HG03139 (cell line): ENCODE data around the gene USP53.
A peak's percentile ranks its signal among the peaks of the same experiment; 100 is the strongest.
"Not testable (repeated sequence)": the region's sequence is repeated elsewhere in the genome, so short reads cannot be mapped to it uniquely, and the experiment has no call there.

ENCODE experiments used
- ATAC-seq: cut with Tn5 transposase; IDR thresholded peaks from one replicate; pipeline ENCODE4 v1.9.1; 2021; ENCODE audit not compliant: unreplicated experiment

Gene USP53

DNA sequence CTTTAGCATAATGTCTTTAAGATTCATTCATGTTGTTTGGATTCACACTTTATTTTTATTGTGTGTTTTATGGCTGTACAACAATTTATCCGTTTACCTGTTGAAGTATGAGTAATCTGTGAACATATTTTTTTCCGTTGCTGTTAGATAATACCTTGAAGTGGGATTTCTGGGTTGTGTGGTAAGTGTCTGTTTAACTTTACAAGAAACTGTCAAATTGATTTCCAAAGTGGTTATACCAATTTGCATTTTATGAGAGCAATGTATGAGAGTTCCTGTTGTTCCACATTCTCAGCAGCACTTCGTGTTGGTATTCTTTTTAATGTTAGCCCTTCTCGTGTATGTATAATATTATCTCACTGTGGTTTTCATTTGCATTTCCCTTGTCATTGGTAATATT is 53.6 kb downstream of the USP53 start:
- ATAC-seq: no peak

DNA sequence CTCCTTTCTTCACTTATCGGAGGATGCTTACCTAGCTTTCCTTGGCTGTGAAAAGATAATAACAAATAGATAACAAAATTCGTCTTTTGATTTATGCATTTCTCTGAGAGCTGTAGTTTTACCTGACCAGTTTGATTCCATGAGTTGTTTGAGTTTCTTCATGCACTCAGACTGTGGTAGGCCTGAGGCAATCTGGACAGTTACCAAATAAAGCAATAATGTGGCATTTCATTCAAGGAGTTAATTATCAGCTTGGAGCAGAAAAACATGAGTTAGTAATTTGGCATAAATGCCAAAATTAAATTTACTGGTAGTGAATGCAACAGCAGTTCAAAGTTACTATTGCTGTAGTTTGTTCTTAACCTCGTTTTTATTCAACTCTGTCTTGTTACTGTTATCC is 56.0 kb downstream of the USP53 start:
- no peak for ATAC-seq

DNA sequence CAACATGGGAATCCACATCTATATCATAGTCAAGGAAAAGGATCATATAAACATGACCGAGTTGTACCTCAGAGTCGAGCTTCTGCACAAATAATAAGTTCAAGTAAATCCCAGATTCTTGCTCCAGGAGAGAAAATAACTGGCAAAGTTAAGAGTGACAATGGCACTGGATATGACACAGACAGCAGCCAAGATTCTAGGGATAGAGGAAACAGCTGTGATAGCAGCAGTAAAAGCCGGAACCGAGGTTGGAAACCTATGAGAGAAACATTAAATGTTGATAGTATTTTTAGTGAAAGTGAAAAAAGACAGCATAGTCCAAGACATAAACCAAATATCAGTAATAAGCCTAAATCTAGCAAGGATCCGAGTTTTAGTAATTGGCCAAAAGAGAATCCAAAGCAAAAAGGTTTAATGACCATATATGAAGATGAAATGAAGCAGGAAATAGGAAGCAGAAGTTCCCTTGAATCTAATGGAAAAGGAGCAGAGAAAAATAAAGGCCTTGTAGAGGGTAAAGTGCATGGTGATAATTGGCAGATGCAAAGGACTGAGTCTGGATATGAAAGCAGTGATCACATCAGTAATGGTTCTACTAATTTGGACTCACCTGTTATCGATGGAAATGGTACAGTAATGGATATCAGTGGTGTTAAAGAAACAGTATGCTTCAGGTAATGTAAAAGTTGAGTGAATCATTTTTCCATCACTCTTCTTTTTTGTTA is 59.0 kb downstream of the USP53 start:
- no peak for ATAC-seq

DNA sequence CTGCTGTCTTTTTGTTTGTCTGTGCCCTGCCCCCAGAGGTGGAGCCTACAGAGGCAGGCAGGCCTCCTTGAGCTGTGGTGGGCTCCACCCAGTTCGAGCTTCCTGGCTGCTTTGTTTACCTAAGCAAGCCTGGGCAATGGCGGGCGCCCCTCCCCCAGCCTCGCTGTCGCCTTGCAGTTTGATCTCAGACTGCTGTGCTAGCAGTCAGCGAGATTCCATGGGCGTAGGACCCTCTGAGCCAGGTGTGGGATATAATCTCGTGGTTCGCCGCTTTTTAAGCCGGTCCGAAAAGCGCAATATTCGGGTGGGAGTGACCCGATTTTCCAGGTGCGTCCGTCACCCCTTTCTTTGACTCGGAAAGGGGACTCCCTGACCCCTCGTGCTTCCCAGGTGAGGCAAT is 67.0 kb downstream of the USP53 start:
- ATAC-seq: not testable (repeated sequence)

DNA sequence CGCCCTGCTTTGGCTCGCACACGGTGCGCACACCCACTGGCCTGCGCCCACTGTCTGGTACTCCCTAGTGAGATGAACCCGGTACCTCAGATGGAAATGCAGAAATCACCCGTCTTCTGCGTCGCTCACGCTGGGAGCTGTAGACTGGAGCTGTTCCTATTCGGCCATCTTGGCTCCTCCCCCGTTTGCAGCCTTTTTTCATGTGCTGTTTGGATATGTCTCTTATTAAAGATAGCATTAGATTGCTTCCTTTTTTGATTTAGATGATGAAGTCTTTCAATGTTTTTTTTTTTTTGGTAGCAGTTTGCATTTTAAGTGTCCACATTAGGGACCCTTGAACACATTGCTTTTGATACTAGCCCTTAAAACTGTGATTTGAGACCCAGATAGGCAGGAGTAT is 67.4 kb downstream of the USP53 start:
- not testable (repeated sequence) for ATAC-seq

DNA sequence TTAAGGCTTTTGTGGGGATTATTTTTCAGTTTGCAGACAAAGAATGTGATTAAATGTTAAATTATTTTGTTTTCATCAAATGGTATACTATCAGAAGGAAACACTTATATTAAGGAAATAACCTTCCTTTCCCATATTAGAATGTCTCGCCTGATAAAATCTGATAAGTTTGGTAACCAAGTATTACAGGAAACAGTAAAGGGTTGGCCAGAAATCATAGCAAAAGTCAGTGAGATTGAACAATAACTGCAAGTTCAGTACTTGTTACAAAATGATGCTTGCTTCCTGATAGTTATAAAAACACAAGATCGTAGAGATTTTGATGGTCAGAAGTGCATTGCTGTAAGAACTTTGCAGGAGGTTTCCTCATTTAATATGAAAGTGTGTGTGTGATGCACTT is 68.9 kb downstream of the USP53 start:
- no peak for ATAC-seq

DNA sequence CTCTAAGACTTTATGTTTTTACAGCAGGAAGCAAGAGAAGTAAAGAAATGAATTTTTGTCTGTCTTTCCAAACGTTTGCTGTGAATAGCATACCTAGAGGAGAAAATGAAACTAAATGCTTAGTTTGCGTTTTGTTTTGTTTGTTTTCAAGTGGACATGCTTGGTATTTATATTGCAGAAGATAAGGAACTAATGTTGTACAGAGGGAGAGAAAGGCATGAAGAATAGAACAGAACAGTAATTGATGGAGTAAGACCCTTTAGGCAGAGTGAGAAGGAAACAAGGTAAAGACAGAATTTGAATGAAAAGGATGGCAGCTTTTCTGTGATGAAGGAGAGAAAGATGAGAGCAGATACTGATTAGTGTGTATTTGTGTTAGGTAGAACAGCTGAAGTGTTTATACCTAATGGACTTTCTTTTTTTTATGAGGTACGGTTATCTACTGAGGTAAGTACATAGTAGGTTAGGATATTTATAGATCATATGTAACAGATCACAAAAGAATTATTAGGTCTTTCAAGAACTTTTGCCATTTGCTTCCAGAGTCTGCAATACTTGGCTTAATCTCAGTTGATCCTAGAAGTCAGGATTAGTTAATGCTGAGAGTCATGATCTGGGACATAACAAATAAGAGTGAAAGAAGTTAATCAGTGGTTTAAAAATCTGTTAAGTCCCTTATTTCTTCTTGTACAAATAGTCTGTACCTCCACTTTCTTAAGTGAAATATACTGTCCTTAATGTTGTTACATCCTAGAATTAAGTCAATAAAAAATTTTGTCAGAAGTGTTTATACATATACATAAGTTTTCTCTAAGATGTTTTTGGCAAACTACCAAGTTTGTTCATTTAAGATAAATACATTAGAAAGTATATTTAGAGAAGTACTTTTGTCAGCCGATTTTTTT is 72.6 kb downstream of the USP53 start:
- ATAC-seq: peak; percentile 65

DNA sequence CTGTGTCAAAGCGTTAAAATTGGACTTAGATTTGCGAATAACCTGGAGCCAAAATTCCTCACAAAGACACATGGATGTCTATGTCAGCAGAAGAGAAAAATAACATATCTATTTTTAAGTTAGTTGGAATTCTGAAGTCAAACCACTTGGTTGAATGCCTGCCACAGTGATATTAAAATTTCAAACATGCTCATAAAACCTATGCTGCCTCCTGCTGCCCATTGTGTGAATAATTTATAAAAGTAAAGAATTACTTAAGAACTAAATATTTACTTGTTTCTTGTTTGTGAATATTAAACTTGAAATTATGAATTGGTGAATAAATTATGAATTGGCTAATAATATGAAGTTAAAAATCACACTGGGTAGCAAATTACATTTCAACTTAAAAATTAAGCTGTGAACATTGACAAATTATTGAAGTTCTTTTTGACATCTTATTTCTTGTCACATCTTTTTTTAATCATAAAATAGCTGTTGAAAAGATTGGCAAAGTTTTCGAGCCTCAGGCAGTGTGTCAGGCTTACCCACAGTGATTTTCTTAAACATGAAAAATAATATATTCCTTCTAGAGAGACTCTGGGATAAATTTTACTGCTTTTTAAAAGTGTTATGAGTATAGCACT is 74.0 kb downstream of the USP53 start:
- no peak for ATAC-seq

DNA sequence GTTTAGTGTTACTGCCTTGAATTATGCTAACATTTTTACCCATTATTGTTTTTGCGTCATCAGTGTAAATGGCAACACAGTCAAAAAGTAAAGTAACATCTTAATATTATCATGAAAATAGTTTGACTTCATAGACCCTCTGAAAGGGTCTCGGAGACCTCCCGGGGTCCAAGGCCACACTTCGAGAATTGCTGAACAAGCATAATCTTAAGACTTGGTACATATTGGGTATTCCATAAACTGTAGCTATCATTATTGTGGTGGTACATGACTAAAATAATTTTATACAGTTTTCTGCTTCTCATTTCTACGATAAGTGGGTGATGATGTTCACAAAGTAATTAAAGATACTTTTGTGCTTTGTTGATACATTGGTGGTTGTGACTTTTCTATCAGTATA is 76.8 kb downstream of the USP53 start:
- ATAC-seq: no peak

DNA sequence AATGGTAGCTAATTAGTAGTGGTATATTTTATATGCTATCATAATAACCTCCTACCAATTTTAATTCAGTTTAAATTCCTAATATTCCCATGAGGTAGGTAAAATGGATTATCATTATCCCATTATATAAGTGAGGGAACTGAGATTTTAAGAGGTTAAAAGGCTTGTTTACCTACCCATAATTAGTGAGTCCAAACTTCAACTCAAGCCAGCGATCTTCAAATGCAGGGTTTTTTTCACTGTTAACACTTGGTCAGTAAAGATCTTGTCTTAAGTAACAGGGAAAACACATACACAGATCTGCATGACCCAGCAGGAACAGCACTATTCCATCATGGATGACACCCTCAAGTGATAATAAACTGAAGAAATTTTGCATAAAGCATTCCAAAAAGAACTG is 78.1 kb downstream of the USP53 start:
- no peak for ATAC-seq

DNA sequence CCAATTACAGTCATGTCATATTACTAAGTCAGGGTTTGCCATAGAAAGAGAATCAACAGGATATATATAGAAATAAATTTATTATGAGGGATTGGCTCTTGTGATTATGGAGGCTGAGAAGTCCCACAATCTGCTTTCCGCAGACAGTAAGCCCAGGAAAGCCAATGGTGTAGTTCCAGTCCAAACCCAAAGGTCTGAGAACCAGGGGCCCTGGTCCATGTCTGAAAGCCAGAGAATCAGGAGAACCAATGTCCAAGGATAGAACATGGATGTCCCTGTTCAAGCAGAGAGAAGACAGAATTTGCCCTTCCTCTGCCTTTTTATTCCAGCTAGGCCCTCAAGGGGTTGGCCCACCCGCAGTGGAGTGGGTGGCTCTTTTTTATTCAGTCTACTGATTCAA is 83.8 kb downstream of the USP53 start:
- ATAC-seq: no peak

DNA sequence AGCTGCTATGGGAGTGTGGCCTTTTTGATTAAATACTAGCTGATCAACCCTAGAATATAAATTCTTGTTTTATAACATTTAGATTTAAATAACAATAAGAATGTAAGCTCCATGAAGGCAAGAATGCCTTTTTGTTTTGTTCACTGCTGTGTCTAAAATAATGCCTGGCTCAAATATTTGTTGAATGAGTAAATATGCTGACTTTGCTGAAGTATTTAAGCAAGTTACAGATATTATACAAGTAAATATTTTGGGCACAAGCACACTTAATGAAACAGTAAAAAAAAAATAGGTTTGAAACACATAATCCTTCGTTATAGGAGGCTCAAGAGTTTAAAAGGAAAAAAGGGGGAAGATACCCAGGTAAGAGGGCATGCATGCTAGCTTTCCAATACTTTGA is 85.3 kb downstream of the USP53 start:
- ATAC-seq: no peak

DNA sequence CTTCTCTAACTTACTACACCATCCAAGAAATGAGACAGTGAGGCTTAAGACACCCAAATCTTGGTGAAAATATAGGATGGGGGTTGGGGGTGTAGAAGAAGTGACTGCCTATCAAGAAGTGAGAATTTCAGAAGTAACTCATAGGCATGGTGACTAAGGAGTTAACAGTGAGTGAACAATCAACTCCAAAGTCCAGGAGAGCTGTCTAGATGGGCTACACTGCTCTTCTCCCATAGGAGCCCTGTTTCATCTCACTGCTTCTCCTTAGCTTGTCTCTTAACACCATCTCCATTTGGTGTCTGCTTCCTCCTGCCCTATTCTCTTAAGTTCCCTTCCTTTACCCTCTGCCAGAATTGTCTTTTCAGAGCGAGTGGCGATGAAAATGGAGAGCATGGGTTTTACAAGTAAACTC is 86.8 kb downstream of the USP53 start:
- ATAC-seq: no peak

DNA sequence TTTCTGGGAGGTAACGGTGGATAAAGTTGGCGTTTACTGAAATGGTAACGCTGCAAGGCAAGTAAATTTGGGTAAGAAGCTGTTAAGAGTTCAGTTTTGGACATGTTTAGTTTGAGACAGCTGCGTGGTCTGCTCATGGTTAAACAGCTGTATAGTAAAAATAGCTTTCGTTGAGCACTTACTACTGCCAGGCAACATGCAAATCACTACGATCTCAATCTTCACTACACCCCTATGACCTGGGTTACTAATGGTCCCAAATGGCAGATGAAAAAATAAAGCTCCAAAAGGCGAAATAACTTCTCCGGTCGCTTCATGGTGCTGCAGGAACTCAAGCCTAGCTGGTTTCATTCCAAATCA is 87.2 kb downstream of the USP53 start:
- ATAC-seq: peak; percentile 47

DNA sequence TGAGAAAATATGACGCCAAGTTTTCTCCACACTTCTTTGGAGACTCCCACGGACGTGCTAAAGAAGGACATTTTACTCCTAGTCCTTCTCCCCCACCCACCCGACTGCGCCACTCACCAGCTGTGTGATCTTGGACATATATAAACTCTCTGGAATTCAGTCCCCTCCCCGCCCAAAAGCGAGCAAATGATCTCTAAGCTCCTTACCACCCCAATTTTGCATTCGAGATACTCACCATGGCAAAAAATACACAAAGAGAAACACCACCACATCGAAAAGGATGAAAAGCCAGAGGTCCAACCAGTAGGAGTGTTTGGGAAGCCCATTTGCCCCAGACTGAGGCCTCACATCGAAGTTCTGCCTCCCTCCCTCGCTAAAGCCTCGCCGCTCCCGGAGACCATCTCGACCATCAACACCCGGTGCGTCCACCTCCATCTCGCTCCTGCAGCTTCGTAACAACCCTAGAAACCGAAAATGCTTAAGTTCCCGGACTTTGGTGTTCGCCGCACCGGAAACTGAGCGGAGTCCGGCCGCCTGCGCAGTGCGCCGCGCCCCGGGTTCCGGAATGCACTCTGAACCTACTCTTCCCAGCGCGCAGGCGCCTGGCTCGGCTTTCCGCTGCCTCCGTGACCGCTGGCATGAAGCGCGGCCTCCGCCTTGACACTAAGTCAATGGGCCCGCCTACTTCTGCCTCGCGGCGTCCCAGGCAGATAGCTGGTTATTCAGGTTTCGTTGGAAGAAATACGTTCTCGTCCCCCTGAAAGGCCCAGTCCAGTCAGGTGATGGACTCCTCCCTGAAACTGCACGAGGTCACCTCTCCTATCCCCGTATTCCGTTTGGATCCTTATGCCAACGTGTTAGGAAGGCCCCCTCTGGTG is 87.8 kb downstream of the USP53 start:
- ATAC-seq: peak; percentile 95

DNA sequence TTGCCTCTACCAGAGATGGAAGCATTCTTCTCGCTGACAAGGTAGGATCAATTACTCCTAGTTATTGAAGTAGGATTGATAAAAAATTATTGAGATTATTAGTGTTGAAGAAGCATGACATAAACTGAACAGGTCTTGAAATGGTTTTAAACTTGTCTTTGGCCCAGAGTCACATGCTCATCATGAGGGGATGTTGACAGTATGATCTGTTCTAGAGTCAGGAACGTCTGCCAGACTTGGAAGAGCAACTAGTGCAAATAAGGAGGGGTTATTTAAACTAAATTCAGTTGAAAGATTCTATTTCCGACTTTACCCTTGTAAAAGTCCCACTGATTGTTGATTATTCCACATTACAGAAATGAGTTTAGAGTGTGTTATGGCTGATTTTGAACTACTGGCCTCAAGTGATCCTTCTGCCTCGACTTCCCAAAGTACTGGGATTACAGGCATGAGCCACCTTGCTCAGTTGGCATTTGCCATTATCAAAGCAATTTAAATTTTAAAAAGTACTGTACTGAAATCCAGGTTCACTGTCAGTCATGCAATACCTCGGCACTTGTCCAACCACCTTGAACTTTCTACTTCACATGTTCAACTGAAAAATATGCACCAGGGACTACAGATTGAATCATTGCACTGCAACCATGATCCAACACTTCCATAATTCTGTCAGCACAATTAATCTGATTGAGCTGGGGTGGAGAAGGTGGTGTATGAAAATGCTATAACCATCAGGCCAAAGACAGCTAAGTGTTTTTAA is 89.7 kb downstream of the USP53 start:
- no peak for ATAC-seq

DNA sequence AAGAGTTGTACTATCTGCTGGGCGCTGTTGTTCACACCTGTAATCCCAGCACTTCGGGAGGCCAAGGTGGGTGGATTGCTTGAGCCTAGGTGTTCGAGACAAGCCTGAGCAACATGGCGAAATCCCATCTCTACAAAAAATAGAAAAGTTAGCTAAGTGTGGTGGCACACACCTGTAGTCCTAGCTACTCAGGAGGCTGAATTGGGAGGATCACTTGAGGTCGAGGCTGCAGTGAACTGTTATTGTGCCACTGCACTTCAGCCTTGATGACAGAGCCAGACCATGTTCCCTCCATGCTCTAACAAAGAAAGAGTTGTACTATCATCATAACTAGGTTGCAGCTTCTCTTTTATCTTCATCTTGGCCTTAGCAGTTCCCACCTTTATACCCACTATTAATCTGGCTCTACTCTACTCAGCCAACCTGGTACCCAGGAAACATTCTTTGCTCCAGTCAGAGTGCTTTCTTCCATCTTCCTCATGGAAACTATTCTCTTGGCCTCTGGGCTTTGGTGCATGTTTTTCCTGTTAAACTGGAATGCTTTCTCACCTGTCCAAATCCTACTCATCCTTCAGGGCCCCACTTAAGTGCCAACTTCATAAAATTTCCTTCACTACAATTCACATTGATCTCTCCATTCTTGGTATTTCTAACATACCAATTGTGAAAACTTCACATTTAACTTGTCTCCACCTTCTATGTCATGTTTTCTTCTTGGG is 91.2 kb downstream of the USP53 start:
- no peak for ATAC-seq

DNA sequence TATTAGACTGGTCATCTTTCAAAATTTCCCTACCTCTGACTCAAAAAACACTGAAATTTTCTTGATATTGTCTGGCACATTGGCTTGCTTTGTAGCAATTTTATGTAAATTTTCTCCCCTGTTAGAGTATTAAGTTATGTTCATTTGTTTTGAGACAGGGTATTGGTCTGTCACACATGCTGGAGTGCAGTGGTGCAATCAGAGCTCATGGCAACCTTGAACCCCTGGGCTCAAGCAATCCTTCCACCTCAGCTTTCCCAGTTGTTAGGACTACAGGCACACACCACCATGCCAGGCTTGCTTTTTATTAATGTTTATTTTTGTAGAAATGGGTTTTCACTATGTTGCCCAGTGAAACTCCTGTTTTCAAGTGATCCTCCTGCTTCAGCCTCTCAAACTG is 91.9 kb downstream of the USP53 start:
- ATAC-seq: no peak

DNA sequence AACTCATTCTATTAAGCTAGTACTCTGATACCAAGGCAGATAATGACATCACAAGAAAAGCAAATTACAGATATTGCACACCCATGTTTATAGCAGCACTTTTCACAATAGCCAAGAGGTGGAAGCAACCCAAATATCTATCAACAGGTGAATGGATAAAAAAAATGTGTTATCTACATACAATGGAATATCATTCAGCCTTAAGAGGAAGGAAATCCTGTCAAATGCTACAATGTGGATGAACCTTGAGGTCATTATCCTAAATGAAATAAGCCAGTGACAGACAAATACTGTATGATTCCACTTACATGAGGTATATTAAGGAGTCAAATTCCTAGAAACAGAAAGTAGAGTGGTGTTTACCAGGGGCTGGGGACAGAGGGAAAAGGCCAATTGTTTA is 95.1 kb downstream of the USP53 start:
- ATAC-seq: no peak

DNA sequence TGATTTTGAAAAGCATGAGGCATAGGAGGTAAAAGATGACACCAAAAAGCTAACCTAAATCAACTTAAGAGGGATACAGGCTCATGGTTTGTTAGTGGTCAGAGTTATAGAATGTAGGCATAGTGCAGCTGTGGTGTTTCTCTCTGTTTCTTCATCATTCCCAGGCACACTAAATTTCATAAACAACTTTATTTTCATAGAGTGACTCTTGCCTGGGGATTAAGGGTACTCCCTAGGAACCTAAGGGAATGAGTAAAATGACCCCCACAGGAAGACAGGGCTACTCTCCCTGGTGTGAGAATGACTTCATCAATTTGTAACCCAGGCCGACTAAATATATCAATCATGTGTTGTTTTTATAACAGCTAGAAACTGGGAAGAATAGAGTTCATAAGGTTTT is 98.3 kb downstream of the USP53 start:
- ATAC-seq: no peak
